Measurements from ENCODE around the gene ATPAF1.

ATPAF1 gene

GRCh38 chr1:46650491-46650890, 17.7 kb downstream of the ATPAF1 start:
- DNase-seq (ENCODE audit: low spot score): no peak

GRCh38 chr1:46649764-46650163, 18.4 kb downstream of the ATPAF1 start:
- no peak for DNase-seq (ENCODE audit: low spot score)

DNA sequence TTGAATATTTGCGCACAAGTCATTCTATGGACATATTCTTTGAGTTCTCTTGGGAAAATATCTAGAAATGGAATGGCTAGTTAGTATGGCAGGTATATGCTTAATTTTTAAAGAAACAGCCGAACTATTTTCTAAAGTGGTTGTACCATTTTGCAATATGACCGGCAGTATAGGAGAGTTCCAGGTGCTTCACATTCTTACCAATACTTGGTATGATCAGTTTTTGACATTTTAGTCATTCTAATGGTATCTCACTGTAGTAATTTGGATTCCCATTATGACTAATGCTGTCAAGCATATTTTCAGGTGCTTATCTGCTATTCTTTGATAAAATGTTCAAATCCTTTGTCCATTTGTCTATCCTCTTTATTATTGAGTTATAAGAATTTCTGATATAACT, 20.6 kb downstream of the ATPAF1 start:
- no peak for DNase-seq (ENCODE audit: low spot score)

DNA sequence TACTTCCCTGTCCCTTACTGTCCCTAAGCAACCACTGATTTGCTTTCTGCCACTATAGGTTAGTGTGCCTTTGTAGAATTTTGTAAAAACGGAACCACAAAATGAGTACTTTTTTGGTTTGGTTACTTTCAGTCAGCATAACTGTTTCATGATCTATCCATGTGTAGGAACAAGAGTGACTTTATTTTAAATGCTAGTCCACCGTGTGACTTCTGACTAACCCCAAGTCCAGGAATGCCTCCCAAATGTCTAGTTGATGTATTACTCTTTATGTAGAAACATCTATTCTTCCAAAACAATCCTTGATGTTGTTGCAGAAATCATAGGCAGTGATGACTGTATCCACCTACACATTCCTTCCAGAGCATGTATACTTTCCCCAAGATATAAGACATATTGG, 21.3 kb downstream of the ATPAF1 start:
- no peak for DNase-seq (ENCODE audit: low spot score)

GRCh38 chr1:46646331-46646730, 21.8 kb downstream of the ATPAF1 start:
- DNase-seq (ENCODE audit: low spot score): no peak

GRCh38 chr1:46645815-46646214, 22.3 kb downstream of the ATPAF1 start:
- DNase-seq (ENCODE audit: low spot score): no peak

GRCh38 chr1:46643368-46643775, 24.8 kb downstream of the ATPAF1 start:
- DNase-seq (ENCODE audit: low spot score): no peak

DNA sequence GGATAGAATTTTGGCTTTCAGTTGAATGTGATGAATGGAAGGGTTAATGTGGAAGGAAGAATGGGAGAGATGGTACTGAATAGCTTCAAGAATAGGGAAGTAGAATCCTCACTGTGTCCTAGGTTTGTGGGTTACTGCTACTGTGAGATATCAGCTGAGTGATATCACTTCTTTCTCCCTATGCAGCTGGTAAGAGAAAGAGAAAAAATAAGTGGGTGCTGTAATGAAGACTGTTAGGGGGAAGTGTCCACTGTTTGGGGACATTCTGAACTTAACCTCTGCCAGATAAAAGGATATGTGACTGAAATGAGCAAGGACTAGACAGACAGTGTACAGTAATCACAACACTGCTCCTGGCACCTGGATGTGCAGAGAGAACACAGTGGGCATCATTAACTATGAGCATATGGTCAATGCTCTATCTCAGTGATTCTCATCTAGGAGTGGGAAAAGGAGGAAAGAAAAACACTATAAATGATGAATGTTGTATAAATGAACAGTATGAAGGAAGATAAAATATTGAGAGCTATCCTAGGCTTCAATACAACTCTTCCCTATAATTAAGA, 26.0 kb downstream of the ATPAF1 start:
- no peak for DNase-seq (ENCODE audit: low spot score)

- DNase-seq (ENCODE audit: low spot score): no peak
These were observed 28.6 kb downstream of the ATPAF1 start for GRCh38 chr1:46639547-46639946.

GRCh38 chr1:46638921-46639320, 29.2 kb downstream of the ATPAF1 start:
- DNase-seq (ENCODE audit: low spot score): no peak

GRCh38 chr1:46637444-46638083, 30.6 kb downstream of the ATPAF1 start:
- no peak for DNase-seq (ENCODE audit: low spot score)

DNA sequence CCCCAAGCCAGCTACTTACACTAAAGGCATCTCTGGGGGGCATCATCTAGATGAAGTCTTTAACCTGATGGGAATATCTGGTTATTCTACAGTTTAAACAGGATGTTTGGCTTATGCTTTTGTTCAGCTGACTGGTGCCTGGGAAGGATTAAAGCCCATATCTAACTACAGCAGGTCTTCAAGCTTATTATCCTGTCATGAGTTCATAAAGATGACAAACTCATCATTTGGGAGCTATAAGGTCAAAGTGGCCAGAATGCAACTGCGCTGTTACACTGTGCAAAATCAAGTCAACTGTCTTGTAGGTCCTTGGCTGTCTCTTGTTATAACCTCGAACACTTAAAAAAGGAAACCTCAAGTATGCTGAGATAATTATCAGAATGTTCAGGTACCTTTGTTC, 33.0 kb downstream of the ATPAF1 start:
- DNase-seq (ENCODE audit: low spot score): no peak

- no peak for DNase-seq (ENCODE audit: low spot score)
These were observed 37.4 kb downstream of the ATPAF1 start for GRCh38 chr1:46630719-46631118.

DNA sequence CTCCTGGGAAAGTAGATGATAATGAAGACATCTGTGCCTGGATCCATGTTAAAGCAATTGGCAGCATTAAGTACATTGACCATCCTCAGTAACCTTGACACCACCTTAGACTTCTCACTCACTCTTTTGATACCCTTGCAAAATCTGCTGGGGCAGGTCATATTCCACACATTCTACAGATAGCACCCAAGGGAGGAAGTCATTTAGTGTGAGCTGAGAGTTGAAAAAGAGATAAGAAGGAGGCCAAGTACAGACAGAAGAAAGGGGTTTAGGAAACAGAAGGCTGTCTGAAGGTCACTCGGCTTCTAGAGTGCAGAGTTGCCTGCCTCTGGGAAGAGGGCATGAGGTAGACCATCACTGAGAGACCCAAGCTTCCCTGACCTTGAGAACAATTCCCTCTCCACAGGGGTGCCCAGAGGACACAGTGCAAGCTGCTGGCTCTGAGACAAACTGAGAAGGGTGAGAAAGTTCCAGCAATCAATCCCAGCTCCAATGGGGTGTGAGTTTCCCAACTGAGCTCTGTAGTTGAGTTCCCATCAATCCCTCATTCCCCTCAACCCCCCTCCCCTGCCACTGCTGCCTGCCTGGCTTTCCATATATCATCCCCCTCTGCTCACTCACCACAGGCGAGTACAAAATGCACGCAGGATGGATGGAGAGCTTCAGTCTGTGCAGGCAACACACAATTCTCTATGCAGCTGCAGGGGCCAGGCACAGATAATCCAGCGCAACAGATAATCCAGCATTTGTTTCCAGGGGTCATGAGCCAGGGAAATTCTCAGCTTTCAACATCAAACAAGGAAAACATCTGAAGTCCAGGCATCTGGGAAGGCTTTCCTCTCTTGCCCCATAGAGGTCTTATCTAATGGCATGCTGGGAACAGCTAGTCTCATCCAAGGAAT, 44.2 kb downstream of the ATPAF1 start:
- no peak for DNase-seq (ENCODE audit: low spot score)

- no peak for DNase-seq (ENCODE audit: low spot score)
These were observed 45.8 kb downstream of the ATPAF1 start for GRCh38 chr1:46622344-46622743.

DNA sequence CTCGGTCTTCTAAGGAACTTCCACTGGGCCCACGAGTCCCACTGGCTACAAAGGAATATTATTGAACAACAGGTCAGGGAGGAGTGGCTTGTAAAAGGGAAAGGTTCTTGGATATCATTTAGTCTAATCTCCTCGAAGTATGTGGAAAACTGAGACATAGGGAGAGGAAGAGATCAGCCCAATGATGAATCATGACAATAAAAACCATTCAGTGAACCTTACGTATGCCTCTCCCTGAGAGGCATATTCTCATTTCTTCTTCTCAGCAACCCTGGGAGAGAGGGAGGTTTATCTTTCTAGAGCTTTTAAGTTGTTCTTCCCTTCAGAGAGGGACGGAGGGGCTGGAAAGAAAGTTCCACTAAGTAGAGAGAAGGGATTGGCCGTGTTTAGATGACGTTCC, 46.2 kb downstream of the ATPAF1 start:
- no peak for DNase-seq (ENCODE audit: low spot score)

- DNase-seq (ENCODE audit: low spot score): no peak
These were observed 48.4 kb downstream of the ATPAF1 start for GRCh38 chr1:46619656-46620258.

DNA sequence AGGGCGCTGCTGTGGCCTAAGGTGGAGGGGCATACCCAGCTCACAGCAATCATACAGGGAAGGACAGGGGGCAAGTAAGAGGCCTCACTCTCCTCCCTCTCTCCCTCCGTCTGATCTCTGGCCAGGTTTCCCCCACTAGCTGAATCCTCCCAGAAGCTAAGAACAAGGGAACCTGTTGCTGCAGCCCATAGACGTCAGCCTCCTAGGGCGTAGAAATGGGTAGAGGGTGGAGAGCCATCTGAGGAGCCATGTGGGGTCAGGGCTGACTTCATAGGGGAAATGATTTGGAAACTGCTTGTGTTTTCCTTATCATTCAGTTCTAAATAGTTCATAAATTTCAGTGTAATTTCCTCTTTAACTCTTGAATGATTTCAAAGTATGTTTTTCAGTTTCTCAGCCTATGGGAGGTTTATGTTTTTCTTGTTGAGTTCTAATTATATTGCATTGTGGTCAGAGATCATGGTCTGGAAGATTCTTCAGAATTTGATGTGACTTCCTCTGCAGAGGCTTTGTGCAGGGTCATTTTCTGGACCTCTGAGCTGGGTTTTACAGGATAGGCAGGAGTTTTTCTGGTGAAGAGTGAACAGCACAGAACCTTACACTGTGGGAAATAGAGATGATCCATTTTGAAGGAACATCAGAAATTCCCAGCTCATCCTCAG, 49.3 kb downstream of the ATPAF1 start:
- DNase-seq (ENCODE audit: low spot score): no peak

- no peak for DNase-seq (ENCODE audit: low spot score)
These were observed 50.3 kb downstream of the ATPAF1 start for GRCh38 chr1:46617833-46618232.

DNA sequence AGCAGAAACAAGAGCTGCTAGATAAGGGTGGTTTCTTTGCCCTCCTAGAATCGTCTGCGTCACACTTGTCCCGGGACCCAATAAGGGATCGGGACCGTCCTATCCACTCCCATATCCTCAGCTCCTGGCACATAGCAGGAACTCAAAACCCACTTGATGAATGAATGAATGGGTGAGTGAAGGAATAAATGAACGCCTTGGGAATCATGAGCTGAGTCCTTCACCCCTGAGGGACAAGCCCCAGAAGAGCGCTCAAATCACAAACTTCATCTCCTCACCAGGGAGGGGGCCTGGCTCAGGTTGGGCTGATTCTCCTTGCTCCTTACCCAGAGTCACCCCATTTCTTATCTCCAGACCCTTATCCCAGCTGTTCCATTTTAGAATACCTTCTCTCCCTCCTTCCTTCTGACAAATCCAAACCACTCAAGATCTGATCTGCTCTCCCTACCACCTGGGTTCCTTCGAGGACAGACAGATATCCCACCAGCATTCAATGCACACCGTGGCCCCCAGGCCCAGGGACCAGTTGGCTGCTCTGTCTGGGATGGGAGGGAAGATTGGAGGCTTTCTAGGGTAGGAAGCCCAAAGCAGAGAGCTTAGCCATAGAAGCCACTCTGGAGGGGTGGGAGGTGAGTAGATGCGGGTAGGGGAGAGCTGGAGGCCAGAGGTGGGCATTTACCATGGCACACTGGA, 50.9 kb downstream of the ATPAF1 start:
- DNase-seq (ENCODE audit: low spot score): no peak

- peak; percentile 75 for DNase-seq (ENCODE audit: low spot score)
These were observed 51.7 kb downstream of the ATPAF1 start, which contains the start of gene MOB3C for GRCh38 chr1:46616277-46617107. MOB3C (minus strand) TSS chr1:46616811; CDS start chr1:46613321, 3,490 bp downstream.
